ENCODE results near the gene SV2B.

- TF ChIP-seq, protein P1, sequence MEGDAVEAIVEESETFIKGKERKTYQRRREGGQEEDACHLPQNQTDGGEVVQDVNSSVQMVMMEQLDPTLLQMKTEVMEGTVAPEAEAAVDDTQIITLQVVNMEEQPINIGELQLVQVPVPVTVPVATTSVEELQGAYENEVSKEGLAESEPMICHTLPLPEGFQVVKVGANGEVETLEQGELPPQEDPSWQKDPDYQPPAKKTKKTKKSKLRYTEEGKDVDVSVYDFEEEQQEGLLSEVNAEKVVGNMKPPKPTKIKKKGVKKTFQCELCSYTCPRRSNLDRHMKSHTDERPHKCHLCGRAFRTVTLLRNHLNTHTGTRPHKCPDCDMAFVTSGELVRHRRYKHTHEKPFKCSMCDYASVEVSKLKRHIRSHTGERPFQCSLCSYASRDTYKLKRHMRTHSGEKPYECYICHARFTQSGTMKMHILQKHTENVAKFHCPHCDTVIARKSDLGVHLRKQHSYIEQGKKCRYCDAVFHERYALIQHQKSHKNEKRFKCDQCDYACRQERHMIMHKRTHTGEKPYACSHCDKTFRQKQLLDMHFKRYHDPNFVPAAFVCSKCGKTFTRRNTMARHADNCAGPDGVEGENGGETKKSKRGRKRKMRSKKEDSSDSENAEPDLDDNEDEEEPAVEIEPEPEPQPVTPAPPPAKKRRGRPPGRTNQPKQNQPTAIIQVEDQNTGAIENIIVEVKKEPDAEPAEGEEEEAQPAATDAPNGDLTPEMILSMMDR (IDR thresholded peaks at IDR 0.05; ENCODE audit: poor library complexity), result no peak
- TF ChIP-seq EZH2 (IDR thresholded peaks at IDR 0.05; ENCODE audit: borderline replicate concordance) (no peak), EZH2phosphoT487 (IDR thresholded peaks at IDR 0.05; ENCODE audit: low read depth, severe bottlenecking, unreplicated experiment) (no peak)
Observed at GRCh38 chr15:91109885-91110284, 9.8 kb downstream of the SV2B start.
